GM21390 (cell line): ENCODE measurements around the gene ARHGDIG.

Source experiments
- ATAC-seq: cut with Tn5 transposase; IDR thresholded peaks from one replicate; pipeline ENCODE4 v1.9.1; 2021; ENCODE audit not compliant: unreplicated experiment

The ARHGDIG gene

DNA sequence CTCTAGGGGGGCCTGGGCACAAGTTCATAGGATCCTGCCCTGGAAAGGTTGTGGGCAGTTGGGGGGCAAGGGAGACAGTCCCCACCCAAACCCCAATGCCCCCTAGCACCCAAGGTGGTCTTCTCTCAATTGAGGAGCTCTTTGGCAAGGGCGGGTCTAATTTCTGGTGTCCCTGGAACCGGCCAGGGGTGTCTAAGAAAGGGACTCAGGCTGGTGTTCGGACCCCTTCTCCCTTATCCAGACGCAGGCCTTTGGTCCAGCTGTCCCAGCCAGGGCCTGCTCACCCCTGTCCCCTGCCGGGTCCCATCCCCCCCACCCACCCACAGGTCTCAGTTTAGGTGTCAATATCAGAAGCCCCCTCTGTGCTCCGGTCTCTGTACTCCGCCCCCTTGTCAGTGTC, 860 bp upstream of the ARHGDIG start:
- no peak for ATAC-seq

- no peak for ATAC-seq
These were observed 358 bp upstream of the ARHGDIG start for GRCh38 chr16:280005-280460.

DNA sequence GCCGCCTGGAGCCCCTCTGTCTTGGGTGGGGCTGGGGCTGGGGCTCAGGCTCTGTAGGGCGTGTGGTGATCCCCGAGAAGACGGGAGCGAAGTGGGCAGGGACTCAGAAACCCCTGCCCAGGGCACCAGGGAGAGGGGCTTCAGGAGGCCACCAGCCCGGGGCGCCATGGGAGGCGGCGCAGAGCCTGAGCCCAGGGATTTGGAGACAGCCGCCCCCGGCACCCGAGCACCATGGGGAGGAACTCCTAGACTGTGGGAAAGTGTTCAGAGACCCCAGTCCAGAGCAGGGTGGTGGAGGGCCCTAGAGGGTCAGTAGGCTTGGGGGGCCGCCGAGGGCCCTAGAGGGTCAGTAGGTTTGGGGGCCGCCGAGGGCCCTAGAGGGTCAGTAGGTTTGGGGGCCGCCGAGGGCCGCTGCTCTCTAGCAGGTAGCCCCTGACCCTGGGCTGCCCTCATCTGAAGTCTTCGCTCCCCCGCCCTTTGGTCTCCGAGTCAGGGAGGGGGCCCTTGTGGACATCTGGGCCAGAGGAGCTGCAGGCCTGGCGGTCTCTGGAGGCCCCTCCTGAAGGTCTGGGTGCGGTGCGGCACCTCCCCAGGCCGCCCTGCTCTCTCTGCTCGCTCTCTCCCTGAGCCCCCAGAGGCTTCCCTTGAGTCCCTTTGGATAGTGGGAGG, 734 bp downstream of the ARHGDIG start:
- ATAC-seq = no peak

- no peak for ATAC-seq
These were observed 1.4 kb downstream of the ARHGDIG start for GRCh38 chr16:281660-282255.

DNA sequence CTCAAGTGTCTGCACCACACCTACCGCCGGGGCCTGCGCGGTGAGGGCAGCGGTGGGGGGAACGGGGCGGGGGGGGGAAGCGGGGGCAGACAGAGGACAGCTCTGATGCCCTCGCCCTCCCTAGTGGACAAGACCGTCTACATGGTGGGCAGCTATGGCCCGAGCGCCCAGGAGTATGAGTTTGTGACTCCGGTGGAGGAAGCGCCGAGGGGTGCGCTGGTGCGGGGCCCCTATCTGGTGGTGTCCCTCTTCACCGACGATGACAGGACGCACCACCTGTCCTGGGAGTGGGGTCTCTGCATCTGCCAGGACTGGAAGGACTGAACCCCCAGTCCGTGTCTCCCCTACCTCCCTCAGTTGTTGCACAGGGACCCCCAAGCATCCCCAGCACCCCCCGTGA, 2.1 kb downstream of the ARHGDIG start:
- ATAC-seq = no peak

DNA sequence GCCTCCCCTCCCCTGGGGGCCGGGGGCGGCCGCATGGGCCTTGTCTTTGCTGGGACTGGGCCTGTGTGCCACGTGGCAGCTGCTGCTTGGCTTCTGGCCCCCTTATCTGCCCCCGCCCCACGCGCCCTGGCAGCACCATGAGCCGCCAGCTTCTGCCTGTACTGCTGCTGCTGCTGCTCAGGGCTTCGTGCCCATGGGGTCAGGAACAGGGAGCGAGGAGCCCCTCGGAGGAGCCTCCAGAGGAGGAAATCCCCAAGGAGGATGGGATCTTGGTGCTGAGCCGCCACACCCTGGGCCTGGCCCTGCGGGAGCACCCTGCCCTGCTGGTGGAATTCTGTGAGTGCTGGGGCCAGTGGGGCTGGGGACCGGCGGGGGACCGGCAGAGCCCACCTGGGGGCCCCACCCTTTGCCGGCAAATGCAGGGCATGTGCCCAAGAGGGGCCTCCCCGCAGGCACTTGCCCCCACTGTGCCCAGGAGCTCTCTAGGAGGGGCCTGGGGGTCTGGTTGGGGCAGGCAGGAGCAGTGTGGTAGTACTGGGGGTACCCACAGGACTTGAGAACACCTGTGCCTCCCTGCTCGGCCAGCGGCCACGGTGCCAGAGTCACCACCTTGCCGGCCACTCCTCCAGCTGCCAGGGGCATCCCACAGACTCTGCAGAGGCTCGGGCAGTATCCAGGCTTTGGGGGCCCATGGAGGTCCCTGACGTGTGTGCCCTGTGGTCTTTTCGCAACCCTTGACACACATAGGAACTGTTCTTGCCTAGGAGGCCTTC, 2.8 kb downstream of the ARHGDIG start, which contains the start of gene PDIA2:
Gene PDIA2 (plus strand): TSS at position 132 of the 773 bp plus-strand sequence. CDS start 6 bp downstream, at position 138.
- ATAC-seq = no peak

GRCh38 chr16:284204-285120, 4.1 kb downstream of the ARHGDIG start:
- ATAC-seq = no peak

DNA sequence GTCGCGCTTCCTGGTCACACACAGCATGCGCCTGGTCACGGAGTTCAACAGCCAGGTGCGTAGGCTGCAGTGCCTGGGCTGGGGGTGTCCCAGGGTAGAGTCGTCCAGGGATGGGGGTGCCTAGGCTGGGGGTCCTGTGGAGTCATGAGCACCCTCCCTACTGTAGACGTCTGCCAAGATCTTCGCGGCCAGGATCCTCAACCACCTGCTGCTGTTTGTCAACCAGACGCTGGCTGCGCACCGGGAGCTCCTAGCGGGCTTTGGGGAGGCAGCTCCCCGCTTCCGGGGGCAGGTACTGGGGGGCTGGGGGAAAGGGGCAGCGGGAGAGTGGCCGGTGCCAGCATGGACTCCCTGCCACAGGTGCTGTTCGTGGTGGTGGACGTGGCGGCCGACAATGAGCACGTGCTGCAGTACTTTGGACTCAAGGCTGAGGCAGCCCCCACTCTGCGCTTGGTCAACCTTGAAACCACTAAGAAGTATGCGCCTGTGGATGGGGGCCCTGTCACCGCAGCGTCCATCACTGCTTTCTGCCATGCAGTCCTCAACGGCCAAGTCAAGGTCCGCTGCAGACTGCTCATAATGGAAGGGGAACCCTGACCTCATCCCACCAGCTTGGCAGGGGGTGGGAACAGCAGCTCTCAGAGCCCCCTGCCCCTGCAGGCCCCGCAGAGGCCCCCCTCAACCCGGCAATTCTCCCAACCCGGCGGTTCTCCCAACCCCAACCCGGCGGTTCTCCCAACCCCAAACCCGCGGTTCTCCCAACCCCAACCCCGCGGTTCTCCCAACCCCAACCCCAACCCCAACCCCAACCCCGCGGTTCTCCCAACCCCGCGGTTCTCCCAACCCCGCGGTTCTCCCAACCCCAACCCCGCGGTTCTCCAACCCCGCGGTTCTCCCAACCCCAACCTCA, 5.0 kb downstream of the ARHGDIG start:
- ATAC-seq = no peak

DNA sequence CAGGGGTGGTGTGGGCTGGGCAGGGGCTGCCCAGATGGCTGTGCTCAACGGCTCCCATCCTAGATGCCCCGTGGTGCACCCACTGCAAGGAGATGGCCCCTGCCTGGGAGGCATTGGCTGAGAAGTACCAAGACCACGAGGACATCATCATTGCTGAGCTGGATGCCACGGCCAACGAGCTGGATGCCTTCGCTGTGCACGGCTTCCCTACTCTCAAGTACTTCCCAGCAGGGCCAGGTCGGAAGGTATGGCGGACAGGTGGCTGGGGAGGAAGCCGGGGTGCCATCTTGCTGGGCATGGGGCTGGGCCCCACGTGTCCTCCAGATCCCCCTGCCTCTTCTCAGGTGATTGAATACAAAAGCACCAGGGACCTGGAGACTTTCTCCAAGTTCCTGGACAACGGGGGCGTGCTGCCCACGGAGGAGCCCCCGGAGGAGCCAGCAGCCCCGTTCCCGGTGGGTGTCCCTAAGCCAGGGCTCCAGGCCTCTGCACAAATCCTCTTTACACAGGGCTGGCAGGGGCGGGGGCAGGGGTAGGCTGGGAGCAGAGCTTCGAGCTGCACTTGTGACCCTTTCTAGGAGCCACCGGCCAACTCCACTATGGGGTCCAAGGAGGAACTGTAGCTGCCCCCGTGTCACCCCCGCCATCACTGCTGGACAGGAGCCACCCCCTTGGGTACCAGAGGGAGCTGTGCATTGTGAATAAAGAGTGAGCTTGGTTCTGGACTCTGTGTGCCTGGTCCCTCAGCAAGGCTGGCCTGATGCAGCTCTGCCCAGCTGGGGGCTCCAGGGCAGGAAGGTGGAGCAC, 6.3 kb downstream of the ARHGDIG start:
- no peak for ATAC-seq

DNA sequence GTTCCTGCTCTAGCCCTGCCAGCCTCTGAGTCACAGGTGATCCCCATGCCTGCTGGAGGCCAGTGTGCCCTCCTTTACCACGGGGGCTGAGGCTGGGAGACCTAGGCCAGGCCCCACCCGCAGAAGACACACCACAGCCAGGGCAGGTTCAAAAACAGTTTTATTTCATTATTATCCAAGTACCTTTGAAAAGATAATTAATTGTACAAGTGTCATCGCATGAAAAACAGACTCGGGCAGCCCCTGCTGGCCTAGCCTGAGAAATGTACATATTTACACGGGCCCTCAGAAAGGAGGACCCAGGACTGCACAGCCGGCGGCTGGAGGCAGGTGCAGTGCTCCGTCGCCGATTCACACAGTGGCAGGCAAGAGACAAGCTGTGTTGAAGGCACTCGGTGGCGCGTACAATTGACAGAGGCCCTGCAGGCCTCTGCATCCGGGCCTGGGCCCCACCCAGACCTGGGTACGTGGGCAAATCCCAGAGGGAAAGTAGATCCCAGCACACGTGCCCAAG, 7.0 kb downstream of the ARHGDIG start:
- ATAC-seq = no peak

- no peak for ATAC-seq
These were observed 7.9 kb downstream of the ARHGDIG start for GRCh38 chr16:287981-288920.

GRCh38 chr16:289395-289997, 9.1 kb downstream of the ARHGDIG start:
- no peak for ATAC-seq

DNA sequence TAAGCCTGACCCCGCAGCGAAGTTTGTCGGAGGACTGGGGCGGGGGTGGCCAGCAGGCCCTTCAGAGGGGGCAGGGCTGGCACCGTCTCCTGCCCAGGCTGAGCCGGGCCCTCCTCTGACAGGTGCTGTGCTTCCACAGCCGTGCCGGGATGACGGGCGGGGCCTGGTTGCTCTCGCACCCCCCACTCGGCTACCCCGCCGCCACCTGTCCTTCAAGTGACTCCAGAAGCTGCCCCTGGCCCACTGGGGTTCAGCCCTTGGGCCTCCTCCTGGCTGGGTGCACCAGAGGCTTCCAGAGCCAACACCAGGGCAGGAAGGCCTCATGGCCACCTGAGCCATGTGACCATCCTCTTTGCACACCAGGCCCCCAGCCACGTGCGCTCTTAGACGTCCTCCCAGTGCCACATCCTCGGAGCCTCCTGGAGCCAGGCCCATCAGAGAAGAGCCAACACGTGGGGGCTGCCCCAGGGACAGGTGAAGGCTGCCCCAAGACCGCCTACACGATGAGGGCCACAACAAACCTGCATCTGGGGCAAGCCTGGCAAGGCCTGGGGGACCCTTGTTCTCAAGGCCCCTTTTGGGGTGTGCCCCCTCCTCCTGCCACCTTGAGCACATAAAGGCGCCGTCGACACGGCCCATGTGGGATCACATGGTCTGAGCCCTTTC, 9.8 kb downstream of the ARHGDIG start:
- ATAC-seq = no peak

- no peak for ATAC-seq
These were observed 10.5 kb downstream of the ARHGDIG start for GRCh38 chr16:290681-291405.

DNA sequence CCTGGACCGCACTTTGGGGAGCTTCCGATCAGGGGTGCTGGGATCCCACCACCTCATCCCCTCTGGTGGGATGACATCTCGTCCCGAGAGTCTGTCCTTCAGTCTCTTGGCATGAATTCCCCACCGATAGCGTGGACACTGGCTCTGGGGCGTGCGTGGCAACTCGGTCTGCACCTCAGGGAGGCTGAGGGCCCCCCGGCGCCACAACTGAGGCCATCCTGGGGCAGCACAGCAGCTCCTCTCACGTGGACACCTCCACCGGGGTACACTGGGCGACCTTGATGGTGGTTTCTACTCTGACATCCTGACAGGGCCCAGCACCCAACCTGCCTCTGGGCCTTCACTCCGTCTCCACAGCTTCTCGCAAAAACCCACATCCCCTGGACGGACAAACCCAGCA, 11.1 kb downstream of the ARHGDIG start:
- ATAC-seq = no peak
